ENCODE results near the gene KMT5C. TPM values are rescaled to one million over a fixed set of nuclear protein-coding genes. Genes with fewer than 3 reads are reported as not detected.

KMT5C gene
- total RNA-seq (2012; rRNA removed) = 3.3 and 3.8 TPM in 2 replicates

GRCh38 chr19:55339105-55339888 is at the start of gene KMT5C:
Gene KMT5C, plus strand, starts transcription at chr19:55339876. Its CDS starts 2,061 bp downstream, at chr19:55341937.
- Histone ChIP-seq H3K9ac (ENCODE audit: low read depth, low read length) (peak within 1 kb of the TSS; percentile 86), H3K4me1 (ENCODE audit: control insufficient read depth, insufficient read depth, low read length) (peaks cover 22% of the 10 kb centered on the region), H3K4me3 (ENCODE audit: low read length) (peak within 1 kb of the TSS; percentile 78), H3K36me3 (ENCODE audit: insufficient read depth, low read length) (no peaks in the 10 kb centered on the region), H3K4me2 (ENCODE audit: low read length) (peak within 1 kb of the TSS; percentile 95), H3K27me3 (ENCODE audit: control insufficient read depth, insufficient read depth, low read length) (peaks cover 10% of the 10 kb centered on the region), H3K9me3 (replicated peaks; ENCODE audit: low read length) (no peaks in the 10 kb centered on the region)

GRCh38 chr19:55297267-55297666 is 42.4 kb upstream of the KMT5C start:
- no peak overlapping the region for H3K4me2 ChIP-seq (ENCODE audit: low read length)
- no peaks in the 10 kb centered on the region for H3K27me3 ChIP-seq (ENCODE audit: control insufficient read depth, insufficient read depth, low read length)
- H3K9me3 ChIP-seq (replicated peaks; ENCODE audit: low read length) = no peaks in the 10 kb centered on the region
- H3K36me3 ChIP-seq (ENCODE audit: insufficient read depth, low read length) = no peaks in the 10 kb centered on the region
- H3K4me3 ChIP-seq (ENCODE audit: low read length) = no peak overlapping the region
- H3K4me1 ChIP-seq (ENCODE audit: control insufficient read depth, insufficient read depth, low read length) = peaks cover 8% of the 10 kb centered on the region
- H3K9ac ChIP-seq (ENCODE audit: low read depth, low read length) = no peak overlapping the region

GRCh38 chr19:55299991-55300390 is 39.7 kb upstream of the KMT5C start:
- Histone ChIP-seq H3K4me2 (ENCODE audit: low read length) (no peak overlapping the region), H3K36me3 (ENCODE audit: insufficient read depth, low read length) (peaks cover 7% of the 10 kb centered on the region), H3K9me3 (replicated peaks; ENCODE audit: low read length) (no peaks in the 10 kb centered on the region), H3K4me3 (ENCODE audit: low read length) (no peak overlapping the region), H3K9ac (ENCODE audit: low read depth, low read length) (no peak overlapping the region), H3K4me1 (ENCODE audit: control insufficient read depth, insufficient read depth, low read length) (peaks cover 9% of the 10 kb centered on the region), H3K27me3 (ENCODE audit: control insufficient read depth, insufficient read depth, low read length) (no peaks in the 10 kb centered on the region)

- H3K4me3 ChIP-seq (ENCODE audit: low read length) = peak overlapping the region; percentile 73
- H3K9ac ChIP-seq (ENCODE audit: low read depth, low read length) = peak overlapping the region; percentile 80
- H3K4me1 ChIP-seq (ENCODE audit: control insufficient read depth, insufficient read depth, low read length) = peaks cover 9% of the 10 kb centered on the region
- no peaks in the 10 kb centered on the region for H3K9me3 ChIP-seq (replicated peaks; ENCODE audit: low read length)
- no peaks in the 10 kb centered on the region for H3K27me3 ChIP-seq (ENCODE audit: control insufficient read depth, insufficient read depth, low read length)
- H3K36me3 ChIP-seq (ENCODE audit: insufficient read depth, low read length) = peaks cover 7% of the 10 kb centered on the region
- peak overlapping the region; percentile 92 for H3K4me2 ChIP-seq (ENCODE audit: low read length)
These were observed 38.7 kb upstream of the KMT5C start for GRCh38 chr19:55300886-55301458.

- Histone ChIP-seq H3K4me2 (ENCODE audit: low read length) (peak overlapping the region; percentile 92), H3K9me3 (replicated peaks; ENCODE audit: low read length) (no peaks in the 10 kb centered on the region), H3K4me1 (ENCODE audit: control insufficient read depth, insufficient read depth, low read length) (peaks cover 9% of the 10 kb centered on the region), H3K4me3 (ENCODE audit: low read length) (peak overlapping the region; percentile 73), H3K27me3 (ENCODE audit: control insufficient read depth, insufficient read depth, low read length) (no peaks in the 10 kb centered on the region), H3K9ac (ENCODE audit: low read depth, low read length) (peak overlapping the region; percentile 80), H3K36me3 (ENCODE audit: insufficient read depth, low read length) (peaks cover 7% of the 10 kb centered on the region)
These were observed 38.0 kb upstream of the KMT5C start for GRCh38 chr19:55301459-55302317.

GRCh38 chr19:55302318-55302703 is 37.4 kb upstream of the KMT5C start:
- Histone ChIP-seq H3K9me3 (replicated peaks; ENCODE audit: low read length) (no peaks in the 10 kb centered on the region), H3K4me3 (ENCODE audit: low read length) (peak overlapping the region; percentile 73), H3K9ac (ENCODE audit: low read depth, low read length) (peak overlapping the region; percentile 80), H3K4me2 (ENCODE audit: low read length) (peak overlapping the region; percentile 92), H3K27me3 (ENCODE audit: control insufficient read depth, insufficient read depth, low read length) (no peaks in the 10 kb centered on the region), H3K4me1 (ENCODE audit: control insufficient read depth, insufficient read depth, low read length) (peaks cover 9% of the 10 kb centered on the region), H3K36me3 (ENCODE audit: insufficient read depth, low read length) (peaks cover 10% of the 10 kb centered on the region)

GRCh38 chr19:55303477-55303876 is 36.2 kb upstream of the KMT5C start:
- H3K27me3 ChIP-seq (ENCODE audit: control insufficient read depth, insufficient read depth, low read length) = no peaks in the 10 kb centered on the region
- H3K9ac ChIP-seq (ENCODE audit: low read depth, low read length) = no peak overlapping the region
- peaks cover 9% of the 10 kb centered on the region for H3K4me1 ChIP-seq (ENCODE audit: control insufficient read depth, insufficient read depth, low read length)
- peaks cover 10% of the 10 kb centered on the region for H3K36me3 ChIP-seq (ENCODE audit: insufficient read depth, low read length)
- H3K4me2 ChIP-seq (ENCODE audit: low read length) = no peak overlapping the region
- no peaks in the 10 kb centered on the region for H3K9me3 ChIP-seq (replicated peaks; ENCODE audit: low read length)
- H3K4me3 ChIP-seq (ENCODE audit: low read length) = no peak overlapping the region

GRCh38 chr19:55304279-55304978 is 35.2 kb upstream of the KMT5C start:
- Histone ChIP-seq H3K4me3 (ENCODE audit: low read length) (no peak overlapping the region), H3K27me3 (ENCODE audit: control insufficient read depth, insufficient read depth, low read length) (no peaks in the 10 kb centered on the region), H3K9ac (ENCODE audit: low read depth, low read length) (no peak overlapping the region), H3K36me3 (ENCODE audit: insufficient read depth, low read length) (peaks cover 10% of the 10 kb centered on the region), H3K9me3 (replicated peaks; ENCODE audit: low read length) (no peaks in the 10 kb centered on the region), H3K4me2 (ENCODE audit: low read length) (no peak overlapping the region), H3K4me1 (ENCODE audit: control insufficient read depth, insufficient read depth, low read length) (peaks cover 9% of the 10 kb centered on the region)

GRCh38 chr19:55304980-55305379 is 34.7 kb upstream of the KMT5C start:
- Histone ChIP-seq H3K9ac (ENCODE audit: low read depth, low read length) (no peak overlapping the region), H3K36me3 (ENCODE audit: insufficient read depth, low read length) (peaks cover 10% of the 10 kb centered on the region), H3K27me3 (ENCODE audit: control insufficient read depth, insufficient read depth, low read length) (no peaks in the 10 kb centered on the region), H3K4me3 (ENCODE audit: low read length) (no peak overlapping the region), H3K4me1 (ENCODE audit: control insufficient read depth, insufficient read depth, low read length) (peaks cover 9% of the 10 kb centered on the region), H3K4me2 (ENCODE audit: low read length) (no peak overlapping the region), H3K9me3 (replicated peaks; ENCODE audit: low read length) (no peaks in the 10 kb centered on the region)

GRCh38 chr19:55305491-55305890 is 34.2 kb upstream of the KMT5C start:
- Histone ChIP-seq H3K4me1 (ENCODE audit: control insufficient read depth, insufficient read depth, low read length) (peaks cover 9% of the 10 kb centered on the region), H3K4me2 (ENCODE audit: low read length) (no peak overlapping the region), H3K36me3 (ENCODE audit: insufficient read depth, low read length) (peaks cover 10% of the 10 kb centered on the region), H3K9me3 (replicated peaks; ENCODE audit: low read length) (no peaks in the 10 kb centered on the region), H3K9ac (ENCODE audit: low read depth, low read length) (no peak overlapping the region), H3K4me3 (ENCODE audit: low read length) (no peak overlapping the region), H3K27me3 (ENCODE audit: control insufficient read depth, insufficient read depth, low read length) (no peaks in the 10 kb centered on the region)
